Measurements from ENCODE around the gene CASP9. TPM values are rescaled to one million over a fixed set of nuclear protein-coding genes. Genes with fewer than 3 reads are reported as not detected.

CASP9 gene
- total RNA-seq, 1 experiment from 2014 or later, result 8.0 TPM

GRCh38 chr1:15570861-15571260, 46.8 kb upstream of the CASP9 start:
- ATAC-seq, result no peak
- no peaks in the 10 kb centered on the region for H3K27me3 ChIP-seq (ENCODE audit: low read length)
- H3K27ac ChIP-seq (ENCODE audit: low read length), result no peak overlapping the region
- no peaks in the 10 kb centered on the region for H3K9me2 ChIP-seq (replicated peaks; ENCODE audit: low read length)
- H3K4me1 ChIP-seq (ENCODE audit: insufficient read depth, low read length), result no peaks in the 10 kb centered on the region
- ChIA-PET CTCF (no interaction called here), POLR2A (ENCODE audit: unreplicated experiment) (no interaction called here)
- H3K36me3 ChIP-seq (ENCODE audit: low read depth, low read length), result peaks cover 26% of the 10 kb centered on the region
- H3K9me3 ChIP-seq (ENCODE audit: low read length), result no peaks in the 10 kb centered on the region
- H2AFZ ChIP-seq (ENCODE audit: low read length), result no peak overlapping the region
- TF ChIP-seq EZH2phosphoT487 (IDR thresholded peaks at IDR 0.05; ENCODE audit: borderline replicate concordance, low read length), result no peak
- TF ChIP-seq EZH2 (IDR thresholded peaks at IDR 0.05; ENCODE audit: low read length, unreplicated experiment), result no peak
- TF ChIP-seq, protein P1, sequence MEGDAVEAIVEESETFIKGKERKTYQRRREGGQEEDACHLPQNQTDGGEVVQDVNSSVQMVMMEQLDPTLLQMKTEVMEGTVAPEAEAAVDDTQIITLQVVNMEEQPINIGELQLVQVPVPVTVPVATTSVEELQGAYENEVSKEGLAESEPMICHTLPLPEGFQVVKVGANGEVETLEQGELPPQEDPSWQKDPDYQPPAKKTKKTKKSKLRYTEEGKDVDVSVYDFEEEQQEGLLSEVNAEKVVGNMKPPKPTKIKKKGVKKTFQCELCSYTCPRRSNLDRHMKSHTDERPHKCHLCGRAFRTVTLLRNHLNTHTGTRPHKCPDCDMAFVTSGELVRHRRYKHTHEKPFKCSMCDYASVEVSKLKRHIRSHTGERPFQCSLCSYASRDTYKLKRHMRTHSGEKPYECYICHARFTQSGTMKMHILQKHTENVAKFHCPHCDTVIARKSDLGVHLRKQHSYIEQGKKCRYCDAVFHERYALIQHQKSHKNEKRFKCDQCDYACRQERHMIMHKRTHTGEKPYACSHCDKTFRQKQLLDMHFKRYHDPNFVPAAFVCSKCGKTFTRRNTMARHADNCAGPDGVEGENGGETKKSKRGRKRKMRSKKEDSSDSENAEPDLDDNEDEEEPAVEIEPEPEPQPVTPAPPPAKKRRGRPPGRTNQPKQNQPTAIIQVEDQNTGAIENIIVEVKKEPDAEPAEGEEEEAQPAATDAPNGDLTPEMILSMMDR (conservative IDR thresholded peaks at IDR 0.05; ENCODE audit: low read depth, low read length), result no peak
- no TSS peak for BruUV-seq (replicated peaks)
- no peak overlapping the region for H3K9ac ChIP-seq (ENCODE audit: low read length)
- no peak overlapping the region for H3K4me2 ChIP-seq (ENCODE audit: low read length)
- DNase-seq, result no peak
- intact Hi-C loops (cut with micrococcal nuclease), result no loop called here
- H3K4me3 ChIP-seq (ENCODE audit: low read length), result no peak overlapping the region
- no peaks in the 10 kb centered on the region for H3F3A ChIP-seq (ENCODE audit: low read length, unreplicated experiment)
- H3K79me2 ChIP-seq (ENCODE audit: low read length), result no peaks in the 10 kb centered on the region
- no peaks in the 10 kb centered on the region for H4K20me1 ChIP-seq (ENCODE audit: low read length)

GRCh38 chr1:15568387-15569073, 44.5 kb upstream of the CASP9 start:
- no peaks in the 10 kb centered on the region for H3K4me1 ChIP-seq (ENCODE audit: insufficient read depth, low read length)
- no peaks in the 10 kb centered on the region for H3F3A ChIP-seq (ENCODE audit: low read length, unreplicated experiment)
- no peak overlapping the region for H2AFZ ChIP-seq (ENCODE audit: low read length)
- no peaks in the 10 kb centered on the region for H3K9me3 ChIP-seq (ENCODE audit: low read length)
- no peaks in the 10 kb centered on the region for H3K9me2 ChIP-seq (replicated peaks; ENCODE audit: low read length)
- H3K27ac ChIP-seq (ENCODE audit: low read length), result no peak overlapping the region
- intact Hi-C loops (cut with micrococcal nuclease), result no loop called here
- ATAC-seq (no peak), DNase-seq (no peak)
- no peak overlapping the region for H3K4me2 ChIP-seq (ENCODE audit: low read length)
- H3K9ac ChIP-seq (ENCODE audit: low read length), result no peak overlapping the region
- no peaks in the 10 kb centered on the region for H3K79me2 ChIP-seq (ENCODE audit: low read length)
- H3K36me3 ChIP-seq (ENCODE audit: low read depth, low read length), result peaks cover 36% of the 10 kb centered on the region
- no peak for TF ChIP-seq EZH2phosphoT487 (IDR thresholded peaks at IDR 0.05; ENCODE audit: borderline replicate concordance, low read length)
- no peak for TF ChIP-seq EZH2 (IDR thresholded peaks at IDR 0.05; ENCODE audit: low read length, unreplicated experiment)
- TF ChIP-seq, protein P1 (conservative IDR thresholded peaks at IDR 0.05; ENCODE audit: low read depth, low read length), result no peak
- H4K20me1 ChIP-seq (ENCODE audit: low read length), result no peaks in the 10 kb centered on the region
- H3K4me3 ChIP-seq (ENCODE audit: low read length), result no peak overlapping the region
- ChIA-PET POLR2A (ENCODE audit: unreplicated experiment) (no interaction called here), CTCF (no interaction called here)
- H3K27me3 ChIP-seq (ENCODE audit: low read length), result no peaks in the 10 kb centered on the region
- BruUV-seq (replicated peaks), result no TSS peak

DNA sequence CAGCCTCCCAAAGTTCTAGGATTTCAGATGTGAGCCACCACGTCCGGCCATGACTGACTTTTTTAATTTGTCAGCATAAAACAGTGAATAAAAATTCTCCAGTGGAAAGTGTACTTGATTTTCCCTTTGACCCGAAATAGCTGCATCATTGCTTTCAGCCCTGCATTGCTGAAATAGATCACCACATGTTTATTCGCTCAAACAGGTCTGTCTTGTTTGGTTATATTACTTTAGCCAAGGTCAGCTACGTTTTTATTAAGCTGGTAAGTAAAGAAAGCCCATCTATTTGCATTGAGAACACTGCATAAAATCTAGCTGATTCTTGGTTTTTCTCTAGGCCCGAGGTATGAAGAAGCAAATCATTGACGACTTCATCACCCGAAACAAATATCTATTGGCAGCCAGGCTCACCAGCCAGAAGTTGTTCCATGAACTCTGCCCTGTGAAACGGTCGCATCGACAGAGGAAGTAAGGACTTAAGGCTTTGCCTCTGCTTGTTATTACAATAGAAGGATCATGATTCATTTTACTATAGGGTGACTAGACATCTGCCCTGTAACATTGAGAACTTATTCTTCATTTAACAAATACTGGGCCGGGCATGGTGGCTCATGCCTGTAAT, 35.3 kb upstream of the CASP9 start:
- no peaks in the 10 kb centered on the region for H3K9me2 ChIP-seq (replicated peaks; ENCODE audit: low read length)
- peak overlapping the region; percentile 81 for H2AFZ ChIP-seq (ENCODE audit: low read length)
- no peaks in the 10 kb centered on the region for H3K79me2 ChIP-seq (ENCODE audit: low read length)
- peak overlapping the region; percentile 81 for H3K4me2 ChIP-seq (ENCODE audit: low read length)
- ChIA-PET CTCF (no interaction called here), POLR2A (ENCODE audit: unreplicated experiment) (no interaction called here)
- no peaks in the 10 kb centered on the region for H4K20me1 ChIP-seq (ENCODE audit: low read length)
- peak overlapping the region; percentile 53; the same call in 1 of the 2 replicates for H3K4me3 ChIP-seq (ENCODE audit: low read length)
- intact Hi-C loops (cut with micrococcal nuclease), result loop anchor here (1.0 kb wide), 1 partner anchor 182 kb away; no protein-coding TSS in a partner anchor
- TF ChIP-seq, protein P1 (conservative IDR thresholded peaks at IDR 0.05; ENCODE audit: low read depth, low read length), result no peak
- no peak for TF ChIP-seq EZH2phosphoT487 (IDR thresholded peaks at IDR 0.05; ENCODE audit: borderline replicate concordance, low read length)
- TF ChIP-seq EZH2 (IDR thresholded peaks at IDR 0.05; ENCODE audit: low read length, unreplicated experiment), result no peak
- peak overlapping the region; percentile 52 for H3K9ac ChIP-seq (ENCODE audit: low read length)
- BruUV-seq (replicated peaks), result no TSS peak
- peaks cover 21% of the 10 kb centered on the region for H3K4me1 ChIP-seq (ENCODE audit: insufficient read depth, low read length)
- H3K27ac ChIP-seq (ENCODE audit: low read length), result peak overlapping the region; percentile 96
- no peaks in the 10 kb centered on the region for H3K27me3 ChIP-seq (ENCODE audit: low read length)
- H3K9me3 ChIP-seq (ENCODE audit: low read length), result no peaks in the 10 kb centered on the region
- ATAC-seq (peak; percentile 92), DNase-seq (peak; percentile 87)
- no peaks in the 10 kb centered on the region for H3F3A ChIP-seq (ENCODE audit: low read length, unreplicated experiment)
- peaks cover 15% of the 10 kb centered on the region; the same call in 1 of the 2 replicates for H3K36me3 ChIP-seq (ENCODE audit: low read depth, low read length)
